ENCODE results near the gene AP1S3.
"Not testable (repeated sequence)": the region's sequence is repeated elsewhere in the genome, so short reads cannot be mapped to it uniquely, and the experiment has no call there.

The AP1S3 gene

GRCh38 chr2:223800908-223801307 lies 36.5 kb downstream of the AP1S3 start:
- H3K9me3 ChIP-seq (ENCODE audit: control insufficient read depth, insufficient read depth, low read length): no peaks in the 10 kb centered on the region
- no peak overlapping the region for H3K4me3 ChIP-seq (ENCODE audit: low read depth, low read length)
- no peaks in the 10 kb centered on the region for H3K27me3 ChIP-seq (ENCODE audit: control insufficient read depth, insufficient read depth, low read length)
- no peak overlapping the region for H3K9ac ChIP-seq (ENCODE audit: low read depth, low read length)
- no peaks in the 10 kb centered on the region for H3K36me3 ChIP-seq (ENCODE audit: control insufficient read depth, insufficient read depth, low read length)
- no peaks in the 10 kb centered on the region for H3K4me1 ChIP-seq (ENCODE audit: control insufficient read depth, insufficient read depth, low read length)
- H3K27ac ChIP-seq (ENCODE audit: low read depth, low read length): no peak overlapping the region

GRCh38 chr2:223797811-223798721 lies 39.3 kb downstream of the AP1S3 start:
- Histone ChIP-seq H3K9me3 (ENCODE audit: control insufficient read depth, insufficient read depth, low read length) (no peaks in the 10 kb centered on the region), H3K27ac (ENCODE audit: low read depth, low read length) (no peak overlapping the region), H3K27me3 (ENCODE audit: control insufficient read depth, insufficient read depth, low read length) (no peaks in the 10 kb centered on the region), H3K4me3 (ENCODE audit: low read depth, low read length) (no peak overlapping the region), H3K9ac (ENCODE audit: low read depth, low read length) (no peak overlapping the region), H3K4me1 (ENCODE audit: control insufficient read depth, insufficient read depth, low read length) (no peaks in the 10 kb centered on the region), H3K36me3 (ENCODE audit: control insufficient read depth, insufficient read depth, low read length) (no peaks in the 10 kb centered on the region)

GRCh38 chr2:223797037-223797436 lies 40.3 kb downstream of the AP1S3 start:
- H3K4me1 ChIP-seq (ENCODE audit: control insufficient read depth, insufficient read depth, low read length): no peaks in the 10 kb centered on the region
- no peaks in the 10 kb centered on the region for H3K27me3 ChIP-seq (ENCODE audit: control insufficient read depth, insufficient read depth, low read length)
- no peak overlapping the region for H3K27ac ChIP-seq (ENCODE audit: low read depth, low read length)
- no peak overlapping the region for H3K4me3 ChIP-seq (ENCODE audit: low read depth, low read length)
- H3K36me3 ChIP-seq (ENCODE audit: control insufficient read depth, insufficient read depth, low read length): no peaks in the 10 kb centered on the region
- H3K9me3 ChIP-seq (ENCODE audit: control insufficient read depth, insufficient read depth, low read length): no peaks in the 10 kb centered on the region
- no peak overlapping the region for H3K9ac ChIP-seq (ENCODE audit: low read depth, low read length)

GRCh38 chr2:223789423-223789822 lies 48.0 kb downstream of the AP1S3 start:
- Histone ChIP-seq H3K36me3 (ENCODE audit: control insufficient read depth, insufficient read depth, low read length) (no peaks in the 10 kb centered on the region), H3K27me3 (ENCODE audit: control insufficient read depth, insufficient read depth, low read length) (no peaks in the 10 kb centered on the region), H3K27ac (ENCODE audit: low read depth, low read length) (no peak overlapping the region)

GRCh38 chr2:223788826-223789225 lies 48.6 kb downstream of the AP1S3 start:
- Histone ChIP-seq H3K27ac (ENCODE audit: low read depth, low read length) (no peak overlapping the region), H3K9ac (ENCODE audit: low read depth, low read length) (no peak overlapping the region), H3K36me3 (ENCODE audit: control insufficient read depth, insufficient read depth, low read length) (no peaks in the 10 kb centered on the region), H3K27me3 (ENCODE audit: control insufficient read depth, insufficient read depth, low read length) (no peaks in the 10 kb centered on the region), H3K4me1 (ENCODE audit: control insufficient read depth, insufficient read depth, low read length) (peaks cover 4% of the 10 kb centered on the region; the same call in 1 of the 2 replicates), H3K4me3 (ENCODE audit: low read depth, low read length) (no peak overlapping the region), H3K9me3 (ENCODE audit: control insufficient read depth, insufficient read depth, low read length) (no peaks in the 10 kb centered on the region)

More at GRCh38 chr2:223789423-223789822, 48.0 kb downstream of the AP1S3 start:
- Histone ChIP-seq H3K9me3 (ENCODE audit: control insufficient read depth, insufficient read depth, low read length) (no peaks in the 10 kb centered on the region), H3K4me1 (ENCODE audit: control insufficient read depth, insufficient read depth, low read length) (0 out of 2 replicates have a peak, but pooled peaks cover under 1% of the 10 kb centered on the region), H3K9ac (ENCODE audit: low read depth, low read length) (no peak overlapping the region), H3K4me3 (ENCODE audit: low read depth, low read length) (no peak overlapping the region)

- not testable (repeated sequence) for H3K4me3 ChIP-seq (ENCODE audit: low read depth, low read length); H3K9me3 ChIP-seq (ENCODE audit: control insufficient read depth, insufficient read depth, low read length); H3K4me1 ChIP-seq (ENCODE audit: control insufficient read depth, insufficient read depth, low read length); H3K9ac ChIP-seq (ENCODE audit: low read depth, low read length); H3K36me3 ChIP-seq (ENCODE audit: control insufficient read depth, insufficient read depth, low read length); H3K27ac ChIP-seq (ENCODE audit: low read depth, low read length); H3K27me3 ChIP-seq (ENCODE audit: control insufficient read depth, insufficient read depth, low read length)
Measured at GRCh38 chr2:223788106-223788505, 49.3 kb downstream of the AP1S3 start.

GRCh38 chr2:223787358-223787757 lies 50.0 kb downstream of the AP1S3 start:
- H3K4me1 ChIP-seq (ENCODE audit: control insufficient read depth, insufficient read depth, low read length): peaks cover 4% of the 10 kb centered on the region; the same call in 1 of the 2 replicates

GRCh38 chr2:223786943-223787342 lies 50.4 kb downstream of the AP1S3 start:
- H3K4me3 ChIP-seq (ENCODE audit: low read depth, low read length): no peak overlapping the region
- H3K4me1 ChIP-seq (ENCODE audit: control insufficient read depth, insufficient read depth, low read length): peaks cover 4% of the 10 kb centered on the region; the same call in 1 of the 2 replicates
- H3K9ac ChIP-seq (ENCODE audit: low read depth, low read length): no peak overlapping the region
- no peaks in the 10 kb centered on the region for H3K27me3 ChIP-seq (ENCODE audit: control insufficient read depth, insufficient read depth, low read length)
- H3K9me3 ChIP-seq (ENCODE audit: control insufficient read depth, insufficient read depth, low read length): no peaks in the 10 kb centered on the region
- H3K27ac ChIP-seq (ENCODE audit: low read depth, low read length): no peak overlapping the region
- H3K36me3 ChIP-seq (ENCODE audit: control insufficient read depth, insufficient read depth, low read length): no peaks in the 10 kb centered on the region

More at GRCh38 chr2:223787358-223787757, 50.0 kb downstream of the AP1S3 start:
- Histone ChIP-seq H3K9me3 (ENCODE audit: control insufficient read depth, insufficient read depth, low read length) (no peaks in the 10 kb centered on the region), H3K27me3 (ENCODE audit: control insufficient read depth, insufficient read depth, low read length) (no peaks in the 10 kb centered on the region), H3K27ac (ENCODE audit: low read depth, low read length) (no peak overlapping the region), H3K36me3 (ENCODE audit: control insufficient read depth, insufficient read depth, low read length) (no peaks in the 10 kb centered on the region), H3K4me3 (ENCODE audit: low read depth, low read length) (no peak overlapping the region), H3K9ac (ENCODE audit: low read depth, low read length) (no peak overlapping the region)

- peaks cover 4% of the 10 kb centered on the region; the same call in 1 of the 2 replicates for H3K4me1 ChIP-seq (ENCODE audit: control insufficient read depth, insufficient read depth, low read length)
- no peak overlapping the region for H3K9ac ChIP-seq (ENCODE audit: low read depth, low read length)
- H3K27ac ChIP-seq (ENCODE audit: low read depth, low read length): no peak overlapping the region
- no peak overlapping the region for H3K4me3 ChIP-seq (ENCODE audit: low read depth, low read length)
- no peaks in the 10 kb centered on the region for H3K27me3 ChIP-seq (ENCODE audit: control insufficient read depth, insufficient read depth, low read length)
- H3K36me3 ChIP-seq (ENCODE audit: control insufficient read depth, insufficient read depth, low read length): no peaks in the 10 kb centered on the region
- H3K9me3 ChIP-seq (ENCODE audit: control insufficient read depth, insufficient read depth, low read length): no peaks in the 10 kb centered on the region
Measured at GRCh38 chr2:223786236-223786635, 51.1 kb downstream of the AP1S3 start.

GRCh38 chr2:223784221-223784772 lies 53.1 kb downstream of the AP1S3 start:
- H3K4me3 ChIP-seq (ENCODE audit: low read depth, low read length): no peak overlapping the region
- H3K9me3 ChIP-seq (ENCODE audit: control insufficient read depth, insufficient read depth, low read length): no peaks in the 10 kb centered on the region
- no peaks in the 10 kb centered on the region for H3K36me3 ChIP-seq (ENCODE audit: control insufficient read depth, insufficient read depth, low read length)
- H3K27ac ChIP-seq (ENCODE audit: low read depth, low read length): no peak overlapping the region
- H3K4me1 ChIP-seq (ENCODE audit: control insufficient read depth, insufficient read depth, low read length): peaks cover 4% of the 10 kb centered on the region; the same call in 1 of the 2 replicates
- H3K27me3 ChIP-seq (ENCODE audit: control insufficient read depth, insufficient read depth, low read length): no peaks in the 10 kb centered on the region
- no peak overlapping the region for H3K9ac ChIP-seq (ENCODE audit: low read depth, low read length)

- Histone ChIP-seq H3K4me1 (ENCODE audit: control insufficient read depth, insufficient read depth, low read length) (peaks cover 9% of the 10 kb centered on the region; the same call in 1 of the 2 replicates), H3K9ac (ENCODE audit: low read depth, low read length) (no peak overlapping the region), H3K36me3 (ENCODE audit: control insufficient read depth, insufficient read depth, low read length) (no peaks in the 10 kb centered on the region), H3K27ac (ENCODE audit: low read depth, low read length) (no peak overlapping the region), H3K4me3 (ENCODE audit: low read depth, low read length) (no peak overlapping the region), H3K27me3 (ENCODE audit: control insufficient read depth, insufficient read depth, low read length) (no peaks in the 10 kb centered on the region), H3K9me3 (ENCODE audit: control insufficient read depth, insufficient read depth, low read length) (no peaks in the 10 kb centered on the region)
Measured at GRCh38 chr2:223782629-223783028, 54.8 kb downstream of the AP1S3 start.
